Breast epithelium (tissue), 3 donors: ENCODE data around the gene KLHL8.

Experiments used
- CTCF ChIP-seq, 3 donors: fragments of 450-650 bp; IDR thresholded peaks; one replicate each; pipeline ENCODE4 v1.5.1; 2016 to 2017; ENCODE audit warnings: antibody characterized with exemption in 3 of 3, mild to moderate bottlenecking in 3 of 3, moderate library complexity in 3 of 3
- POLR2AphosphoS5 ChIP-seq, 3 donors: sonication (generic); formaldehyde crosslinking; IDR thresholded peaks; one replicate each; pipeline ENCODE4 v1.6.1; 2017; ENCODE audit warnings: antibody characterized with exemption in 3 of 3

GRCh38 chr4:87268411-87268810 is 48.0 kb upstream of the KLHL8 start:
- no peak for TF ChIP-seq CTCF (IDR thresholded peaks at IDR 0.05)
- no peak for TF ChIP-seq POLR2AphosphoS5 (IDR thresholded peaks at IDR 0.05)
